HEK293 (cell line): Measurements from ENCODE around the gene GALNTL6.

Experiments used
- CTCF ChIA-PET: fragments of 350-600 bp; formaldehyde crosslinking; extraction: SDS; loops from one replicate; lab custom pipeline; 2021; ENCODE audit warnings: antibody characterized with exemption; lab: Yijun Ruan, JAX
- POLR2A ChIA-PET: fragments of 300-600 bp; formaldehyde crosslinking; extraction: SDS; loops from one replicate; lab custom pipeline; 2020; ENCODE audit warnings: antibody characterized with exemption, inconsistent platforms; lab: Yijun Ruan, JAX
- H3K27ac ChIP-seq: fragments of 200-500 bp; sonication (Bioruptor generic); 2 replicates; pipeline ENCODE4 v1.5.1; 2014; ENCODE audit warnings: low read depth, low read length, control low read depth, inconsistent platforms; ENCODE audit errors: extremely low read depth
- H3K36me3 ChIP-seq, 2 experiments: fragments of 200-500 bp in 1 of 2; sonication (Bioruptor generic) in 1 of 2; 1 replicate in 1 of 2; 2 replicates in 1 of 2; pipeline ENCODE4 v1.5.1; 2014 to 2017; ENCODE audit warnings: inconsistent platforms in 2 of 2, low read length in 2 of 2; ENCODE audit not compliant: control insufficient read depth in 2 of 2, insufficient read depth in 1 of 2
- H3K4me1 ChIP-seq: fragments of 200-500 bp; sonication (Bioruptor generic); 2 replicates; pipeline ENCODE4 v1.5.1; 2014; ENCODE audit warnings: mild to moderate bottlenecking, low read length, inconsistent platforms; ENCODE audit not compliant: control insufficient read depth, insufficient read depth
- H3K4me3 ChIP-seq: 2 replicates; pipeline ENCODE4 v1.5.1; 2011; ENCODE audit warnings: low read depth, mild to moderate bottlenecking, control low read depth, low read length, moderate library complexity
- H3K9me3 ChIP-seq: fragments of 200-500 bp; sonication (Bioruptor generic); 2 replicates; pipeline ENCODE4 v1.5.1; 2014; ENCODE audit warnings: low read depth, low read length, inconsistent platforms; ENCODE audit not compliant: control insufficient read depth, insufficient read depth
- ELK4 ChIP-seq: IDR thresholded peaks from 2 replicates; pipeline ENCODE4 v1.6.1; 2011; ENCODE audit warnings: mild to moderate bottlenecking, low read depth, low read length, borderline replicate concordance
- GLIS2 ChIP-seq: fragments of 450-650 bp; formaldehyde crosslinking; IDR thresholded peaks from 2 replicates; pipeline ENCODE4 v1.5.1; 2016; ENCODE audit warnings: missing biosample characterization, missing genetic modification characterization
- INSM2 ChIP-seq: fragments of 450-650 bp; formaldehyde crosslinking; IDR thresholded peaks from 2 replicates; pipeline ENCODE4 v1.5.1; 2016; ENCODE audit warnings: missing biosample characterization, missing genetic modification characterization
- TCF7L2 ChIP-seq: IDR thresholded peaks from 2 replicates; pipeline ENCODE4 v1.6.1; 2011; ENCODE audit warnings: low read depth, mild to moderate bottlenecking, inconsistent platforms, low read length, moderate library complexity, borderline replicate concordance
- ZBTB49 ChIP-seq: fragments of 450-650 bp; formaldehyde crosslinking; IDR thresholded peaks from 2 replicates; pipeline ENCODE4 v1.5.1; 2016; ENCODE audit warnings: missing biosample characterization, missing genetic modification characterization, low read depth
- ZFHX2 ChIP-seq: fragments of 450-650 bp; formaldehyde crosslinking; conservative IDR thresholded peaks from 2 replicates; pipeline ENCODE4 v1.5.1; 2016; ENCODE audit warnings: missing biosample characterization, missing genetic modification characterization
- ZNF112 ChIP-seq: fragments of 450-650 bp; formaldehyde crosslinking; IDR thresholded peaks from 2 replicates; pipeline ENCODE4 v1.5.0; 2017; ENCODE audit warnings: missing biosample characterization, missing genetic modification characterization
- ZNF138 ChIP-seq: fragments of 450-650 bp; formaldehyde crosslinking; IDR thresholded peaks from 2 replicates; pipeline ENCODE4 v1.5.1; 2016; ENCODE audit warnings: missing biosample characterization, missing genetic modification characterization, borderline replicate concordance
- ZNF18 ChIP-seq: fragments of 450-650 bp; formaldehyde crosslinking; IDR thresholded peaks from 2 replicates; pipeline ENCODE4 v1.5.1; 2016; ENCODE audit warnings: missing biosample characterization, missing genetic modification characterization
- ZNF248 ChIP-seq: fragments of 450-650 bp; formaldehyde crosslinking; IDR thresholded peaks from 2 replicates; pipeline ENCODE4 v1.5.1; 2017; ENCODE audit warnings: missing biosample characterization, missing genetic modification characterization
- ZNF433 ChIP-seq: fragments of 450-650 bp; formaldehyde crosslinking; IDR thresholded peaks from 2 replicates; pipeline ENCODE4 v1.5.1; 2016; ENCODE audit warnings: missing biosample characterization, missing genetic modification characterization, low read depth
- ZNF521 ChIP-seq: fragments of 450-650 bp; formaldehyde crosslinking; IDR thresholded peaks from 2 replicates; pipeline ENCODE4 v1.5.1; 2017; ENCODE audit warnings: missing biosample characterization, mild to moderate bottlenecking, missing genetic modification characterization
- ZNF629 ChIP-seq: fragments of 450-650 bp; formaldehyde crosslinking; IDR thresholded peaks from 2 replicates; pipeline ENCODE4 v1.5.1; 2017; ENCODE audit warnings: missing biosample characterization, missing genetic modification characterization
- ZNF701 ChIP-seq: fragments of 450-650 bp; formaldehyde crosslinking; IDR thresholded peaks from 2 replicates; pipeline ENCODE4 v1.5.1; 2016; ENCODE audit warnings: missing biosample characterization, missing genetic modification characterization
- ZNF776 ChIP-seq: fragments of 450-650 bp; formaldehyde crosslinking; IDR thresholded peaks from 2 replicates; pipeline ENCODE4 v1.5.0; 2017; ENCODE audit warnings: missing biosample characterization, missing genetic modification characterization, borderline replicate concordance
- ZNF843 ChIP-seq: fragments of 450-650 bp; formaldehyde crosslinking; IDR thresholded peaks from 2 replicates; pipeline ENCODE4 v1.5.1; 2016; ENCODE audit warnings: missing biosample characterization, missing genetic modification characterization

The GALNTL6 gene

GRCh38 chr4:172287117-172287516 is 473.9 kb downstream of the GALNTL6 start:
- Histone ChIP-seq H3K4me1 (no peaks in the 10 kb centered on the region), H3K36me3 (no peaks in the 10 kb centered on the region), H3K9me3 (no peaks in the 10 kb centered on the region), H3K4me3 (no peak overlapping the region), H3K27ac (no peak overlapping the region)
- TF ChIP-seq ELK4: no peak
- no peak for TF ChIP-seq TCF7L2
- ChIA-PET POLR2A (no interaction called here), CTCF (no interaction called here)

GRCh38 chr4:172305698-172306097 is 492.5 kb downstream of the GALNTL6 start:
- ChIA-PET CTCF (interaction anchor here (0.6 kb wide), 1 partner anchor 117 kb away, joined by 3 read pairs; no protein-coding TSS in a partner anchor), POLR2A (no interaction called here)
- no peaks in the 10 kb centered on the region for H3K9me3 ChIP-seq
- no peak overlapping the region for H3K4me3 ChIP-seq
- H3K36me3 ChIP-seq: no peaks in the 10 kb centered on the region
- H3K27ac ChIP-seq: no peak overlapping the region
- no peaks in the 10 kb centered on the region for H3K4me1 ChIP-seq
- no peak for TF ChIP-seq ZNF701 (tag by site-specific recombination)
- no peak for TF ChIP-seq ZNF521 (tag by site-specific recombination)
- TF ChIP-seq ZNF433: no peak
- TF ChIP-seq ZNF629 (tag by site-specific recombination): no peak
- no peak for TF ChIP-seq ZNF248 (tag by site-specific recombination)
- no peak for TF ChIP-seq ZNF138 (tag by site-specific recombination)
- TF ChIP-seq GLIS2 (tag by site-specific recombination): no peak
- no peak for TF ChIP-seq ZNF18
- TF ChIP-seq INSM2 (tag by site-specific recombination): no peak
- no peak for TF ChIP-seq ZNF843
- TF ChIP-seq ZNF776 (tag by site-specific recombination): no peak

- Histone ChIP-seq H3K27ac (no peak overlapping the region), H3K9me3 (no peaks in the 10 kb centered on the region), H3K4me3 (no peak overlapping the region), H3K4me1 (no peaks in the 10 kb centered on the region), H3K36me3 (no peaks in the 10 kb centered on the region)
- CTCF ChIA-PET: no interaction called here
- POLR2A ChIA-PET: no interaction called here
- TF ChIP-seq ZFHX2 (tag by site-specific recombination): no peak
- no peak for TF ChIP-seq ZNF112 (tag by site-specific recombination)
Measured at GRCh38 chr4:172308078-172308477, 494.9 kb downstream of the GALNTL6 start.

GRCh38 chr4:172311682-172312081 is 498.5 kb downstream of the GALNTL6 start:
- Histone ChIP-seq H3K27ac (no peak overlapping the region), H3K36me3 (no peaks in the 10 kb centered on the region), H3K4me1 (no peaks in the 10 kb centered on the region), H3K9me3 (no peaks in the 10 kb centered on the region), H3K4me3 (no peak overlapping the region)
- CTCF ChIA-PET: no interaction called here
- POLR2A ChIA-PET: no interaction called here
- TF ChIP-seq ELK4 (no peak), ZBTB49 (tag by site-specific recombination) (no peak)
